K562 (cell line): ENCODE measurements around the gene NAALAD2. TPM values are rescaled to one million over a fixed set of nuclear protein-coding genes. Genes with fewer than 3 reads are reported as not detected.

Source experiments
- ATAC-seq: fragments of 200-7000 bp; cut with Tn5 transposase; 3 replicates; pipeline ENCODE4 v1.9.1; 2020; ENCODE audit warnings: moderate library complexity
- BruUV-seq: library from RNA; stranded (reverse); fragments of 400-500 nt; replicated peaks from 2 replicates; lab custom pipeline; 2021; lab: Mats Ljungman, UMichigan
- CTCF ChIA-PET: fragments of 300-600 bp; formaldehyde crosslinking; extraction: SDS; loops from one replicate; lab custom pipeline; 2021; ENCODE audit warnings: low intra/inter-chr PET ratio; lab: Yijun Ruan, JAX
- POLR2A ChIA-PET: fragments of 300-600, 350-650 bp; sonication (Branson Sonifier 250); formaldehyde crosslinking; extraction: SDS; loops from one replicate; lab custom pipeline; 2021; ENCODE audit warnings: antibody characterized with exemption, inconsistent platforms; lab: Yijun Ruan, JAX
- DNase-seq, 4 experiments: peaks; one replicate each; pipeline versions ENCODE4 v3.0.0 to v3.0.0-alpha.2; 2011 to 2018; ENCODE audit warnings: low spot score in 3 of 4, mixed read lengths in 3 of 4; ENCODE audit errors: extremely low read depth in 1 of 4
- FAIRE-seq: peaks from 2 replicates; lab custom pipeline; 2011; peaks lifted over from hg19 to GRCh38; lab: Jason Lieb, UNC
- H2AFZ ChIP-seq: 2 replicates; pipeline ENCODE4 v1.6.0; 2011; ENCODE audit warnings: low read depth, low read length, control low read depth, inconsistent platforms
- H3K27ac ChIP-seq: fragments of 200-600 bp; 3 replicates; pipeline ENCODE4 v1.8.0; 2011; ENCODE audit warnings: low read depth, mild to moderate bottlenecking, control low read depth, inconsistent platforms, low read length, moderate library complexity, mixed read lengths; ENCODE audit errors: extremely low read depth
- H3K27me3 ChIP-seq, 2 experiments: fragments of 300-600 bp in 1 of 2; 2 replicates in 1 of 2; 3 replicates in 1 of 2; pipeline versions ENCODE4 v1.6.0 to v1.8.0; 2011; ENCODE audit warnings: inconsistent platforms in 2 of 2, low read length in 2 of 2, mild to moderate bottlenecking in 1 of 2, mixed read lengths in 1 of 2, moderate library complexity in 1 of 2; ENCODE audit not compliant: control insufficient read depth in 2 of 2, insufficient read depth in 2 of 2
- H3K36me3 ChIP-seq: fragments of 300-600 bp; 3 replicates; pipeline ENCODE4 v1.8.0; 2011; ENCODE audit warnings: mild to moderate bottlenecking, low read length, inconsistent platforms; ENCODE audit not compliant: control insufficient read depth, insufficient read depth
- H3K4me1 ChIP-seq, 2 experiments: fragments of 200-600 bp in 1 of 2; replicated peaks in 1 of 2; 2 replicates in 1 of 2; 3 replicates in 1 of 2; pipeline versions ENCODE4 v1.5.1 to v1.8.0; 2011; ENCODE audit warnings: inconsistent platforms in 2 of 2, low read length in 2 of 2, mild to moderate bottlenecking in 1 of 2, mixed read lengths in 1 of 2, moderate library complexity in 1 of 2; ENCODE audit not compliant: control insufficient read depth in 2 of 2, insufficient read depth in 2 of 2
- H3K4me2 ChIP-seq: 2 replicates; pipeline ENCODE4 v1.6.1; 2011; ENCODE audit warnings: low read length, control low read depth, inconsistent platforms, mixed read lengths; ENCODE audit not compliant: insufficient read depth
- H3K4me3 ChIP-seq: fragments of 200-600 bp; sonication (generic), shearing (Covaris generic); 2 replicates; pipeline ENCODE4 v1.5.1; 2016; ENCODE audit warnings: control low read depth, inconsistent platforms
- H3K79me2 ChIP-seq: fragments of 200-600 bp; 3 replicates; pipeline ENCODE4 v1.8.0; 2011; ENCODE audit warnings: low read length, inconsistent platforms; ENCODE audit not compliant: control insufficient read depth, insufficient read depth
- H3K9ac ChIP-seq, 2 experiments: 2 replicates each; pipeline versions ENCODE4 v1.6.0 to v1.6.1; 2011; ENCODE audit warnings: low read depth in 2 of 2, low read length in 2 of 2, control low read depth in 1 of 2, inconsistent platforms in 1 of 2, mild to moderate bottlenecking in 1 of 2, mixed read lengths in 1 of 2; ENCODE audit not compliant: insufficient read depth in 1 of 2
- H3K9me1 ChIP-seq: one replicate; pipeline ENCODE4 v1.6.0; 2011; ENCODE audit warnings: inconsistent platforms, mild to moderate bottlenecking, low read length, moderate library complexity; ENCODE audit not compliant: control insufficient read depth, insufficient read depth
- H3K9me3 ChIP-seq: replicated peaks from 2 replicates; pipeline ENCODE4 v1.5.1; 2011; ENCODE audit warnings: low read depth, low read length, inconsistent platforms; ENCODE audit not compliant: control insufficient read depth, insufficient read depth
- H4K20me1 ChIP-seq: replicated peaks from 2 replicates; pipeline ENCODE4 v1.6.1; 2011; ENCODE audit warnings: low read length, inconsistent platforms, mixed read lengths; ENCODE audit not compliant: control insufficient read depth, insufficient read depth
- CHD4 ChIP-seq: fragments of 200-600 bp; sonication (generic); IDR thresholded peaks from 3 replicates; pipeline ENCODE4 v1.6.1; 2012; ENCODE audit warnings: low read depth, mild to moderate bottlenecking, mixed read lengths, low read length, inconsistent platforms; ENCODE audit not compliant: insufficient read depth, insufficient replicate concordance, poor library complexity, severe bottlenecking
- CTCFL ChIP-seq: IDR thresholded peaks from 2 replicates; pipeline ENCODE4 v1.6.1; 2011; ENCODE audit warnings: borderline replicate concordance, low read depth, mild to moderate bottlenecking, moderate library complexity, low read length; ENCODE audit not compliant: insufficient read depth, poor library complexity, severe bottlenecking
- DDX20 ChIP-seq: fragments of 450-650 bp; IDR thresholded peaks from 2 replicates; pipeline ENCODE4 v1.6.1; 2016; ENCODE audit warnings: missing genetic modification characterization, low read depth, mild to moderate bottlenecking, missing compliant biosample characterization, moderate library complexity
- E2F1 ChIP-seq: sonication (generic); formaldehyde crosslinking; IDR thresholded peaks from 2 replicates; pipeline ENCODE4 v1.8.1; 2023; ENCODE audit warnings: mild to moderate bottlenecking, missing genetic modification reagents, moderate library complexity
- FOSL1 ChIP-seq: fragments of 200-800 bp; sonication (Bioruptor generic); conservative IDR thresholded peaks from 2 replicates; pipeline ENCODE4 v1.6.1; 2016; ENCODE audit warnings: missing genetic modification characterization, missing compliant biosample characterization
- KDM5B ChIP-seq: fragments of 200-600 bp; sonication (generic); IDR thresholded peaks from 2 replicates; pipeline ENCODE4 v1.6.1; 2012; ENCODE audit warnings: low read depth, mild to moderate bottlenecking, moderate library complexity, low read length, control low read depth, inconsistent platforms; ENCODE audit not compliant: insufficient replicate concordance
- KLF13 ChIP-seq: fragments of 450-650 bp; IDR thresholded peaks from 2 replicates; pipeline ENCODE4 v1.6.1; 2016; ENCODE audit warnings: missing genetic modification characterization, low read depth, mild to moderate bottlenecking, missing compliant biosample characterization, moderate library complexity, borderline replicate concordance
- PHF21A ChIP-seq: fragments of 450-650 bp; IDR thresholded peaks from 2 replicates; pipeline ENCODE4 v1.6.1; 2017; ENCODE audit warnings: low read depth, borderline replicate concordance
- POLR2A ChIP-seq: fragments of 450-650 bp; conservative IDR thresholded peaks from 2 replicates; pipeline ENCODE4 v1.6.1; 2016
- SAFB ChIP-seq: fragments of 200-400 bp; formaldehyde crosslinking; IDR thresholded peaks from 2 replicates; pipeline ENCODE4 v1.6.1; 2017; ENCODE audit warnings: low read depth, low read length, borderline replicate concordance
- SMAD1 ChIP-seq: fragments of 150-350 bp; IDR thresholded peaks from 2 replicates; pipeline ENCODE4 v1.6.1; 2014; ENCODE audit warnings: low read length, low read depth; ENCODE audit not compliant: partially characterized antibody
- SREBF2 ChIP-seq: sonication (generic); formaldehyde crosslinking; IDR thresholded peaks from 2 replicates; pipeline ENCODE4 v1.4.0; 2020; ENCODE audit warnings: mild to moderate bottlenecking, missing genetic modification reagents
- ZNF589 ChIP-seq: fragments of 200-800 bp; sonication (Bioruptor generic); IDR thresholded peaks from 2 replicates; pipeline ENCODE4 v1.6.1; 2016; ENCODE audit warnings: low read depth, missing genetic modification characterization, missing compliant biosample characterization
- WGBS: fragments of 100-300 bp; shearing (Covaris generic); methylation state at CpG from one replicate; pipeline ENCODE4 v1.1.6; 2016; ENCODE audit warnings: low coverage, mixed read lengths; ENCODE audit not compliant: insufficient coverage; ENCODE audit errors: missing lambda C conversion rate; 5-methylcytosine and 5-hydroxymethylcytosine counted together
- in situ Hi-C: fragments of 300-500 bp; cut with MboI; formaldehyde crosslinking; loops from 4 replicates; pipeline ENCODE4 v1.15.0; 2018; ENCODE audit warnings: inconsistent platforms, mixed read lengths
- intact Hi-C: fragments of 100-400 bp; cut with micrococcal nuclease; formaldehyde crosslinking; loops from 2 replicates; pipeline ENCODE4 v1.14.2; 2022
- polyA plus RNA-seq, 8 experiments: library from polyadenylated mRNA; depleted of rRNA in 4 of 8; stranded (reverse) in 5 of 8; unstranded in 3 of 8; fragments of >200 nt; fragmentation: Nextera tagmentation in 2 of 8; fragmentation: Illumina TruSeq in 1 of 8; extraction: Ambion mirVana in 2 of 8; extraction: Trizol in 1 of 8; gene quantifications; 2 replicates each; pipeline versions ENCODE4 v1.2.1 to v1.2.3, GENCODE V29; 2011 to 2014; ENCODE audit warnings: inconsistent platforms in 1 of 8, missing spikeins in 1 of 8
- total RNA-seq, 7 experiments: library from RNA; depleted of rRNA in 6 of 7; stranded (reverse); fragments of >200 nt in 6 of 7; fragmentation: Illumina TruSeq in 2 of 7; extraction: Trizol in 2 of 7; gene quantifications; 2 replicates each; pipeline versions ENCODE4 v1.2.1 to v1.2.3, GENCODE V29; 2011 to 2021; ENCODE audit warnings: low replicate concordance in 1 of 7
- TF ChIP-seq, protein P1 (sequence below): sonication (generic); IDR thresholded peaks from 2 replicates; pipeline ENCODE4 v1.6.1; 2016

The NAALAD2 gene
- total and polyA plus RNA-seq, 9 of the 15 experiments (the other 6 are each of a cell fraction or from before 2014, with no cell fraction given), result 0.05 to 0.24 (median 0.12) TPM

DNA sequence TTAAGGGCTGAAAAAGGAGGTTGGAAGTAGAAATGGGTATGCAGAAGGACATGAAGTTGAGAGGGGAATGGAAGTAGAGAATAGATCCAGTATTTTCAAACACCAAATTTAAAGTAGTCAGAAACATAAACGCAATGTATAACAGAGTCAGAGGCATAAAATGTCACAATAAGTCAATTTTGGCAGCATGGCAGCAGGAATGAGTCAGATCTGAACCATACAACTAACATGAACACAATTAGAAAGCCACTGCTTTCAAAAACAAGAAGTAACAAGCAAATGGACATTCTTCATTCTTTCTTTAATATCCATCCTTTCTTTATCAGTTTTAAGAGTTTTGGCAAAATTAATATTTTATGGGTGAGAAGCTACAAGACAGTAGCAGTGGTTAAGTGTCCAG, 85.9 kb downstream of the NAALAD2 start (continued):
- peak; percentile 44 for TF ChIP-seq FOSL1 (tag)

GRCh38 chr11:90221803-90222458, 87.5 kb downstream of the NAALAD2 start:
- Histone ChIP-seq H3K79me2 (peaks cover 84% of the 10 kb centered on the region), H3K9me3 (no peaks in the 10 kb centered on the region), H3K9ac (peak overlapping the region; percentile 76 to 96), H2AFZ (peak overlapping the region; percentile 92), H4K20me1 (peaks cover 6% of the 10 kb centered on the region; the same call in 1 of the 2 replicates), H3K27ac (peak overlapping the region; percentile 83), H3K27me3 (no peaks in the 10 kb centered on the region), H3K36me3 (peaks cover 32% of the 10 kb centered on the region), H3K9me1 (no peaks in the 10 kb centered on the region), H3K4me3 (peak overlapping the region; percentile 89), H3K4me1 (peaks cover 5 to 9% of the 10 kb centered on the region in 2 experiments; a peak in 4 of 5 replicates), H3K4me2 (peak overlapping the region; percentile 97)
- DNase-seq (no peak), FAIRE-seq (no peak), ATAC-seq (peak; percentile 57)
- intact Hi-C loops (loop anchor here (2.0 kb wide), 1 partner anchor 19 kb away; no protein-coding TSS in a partner anchor), in situ Hi-C loops (no loop called here)
- no peak for TF ChIP-seq CHD4
- no peak for TF ChIP-seq ZNF589 (CRISPR knock-in tag)
- TF ChIP-seq CTCFL, result no peak
- TF ChIP-seq POLR2A, result no peak
- TF ChIP-seq, protein P1, sequence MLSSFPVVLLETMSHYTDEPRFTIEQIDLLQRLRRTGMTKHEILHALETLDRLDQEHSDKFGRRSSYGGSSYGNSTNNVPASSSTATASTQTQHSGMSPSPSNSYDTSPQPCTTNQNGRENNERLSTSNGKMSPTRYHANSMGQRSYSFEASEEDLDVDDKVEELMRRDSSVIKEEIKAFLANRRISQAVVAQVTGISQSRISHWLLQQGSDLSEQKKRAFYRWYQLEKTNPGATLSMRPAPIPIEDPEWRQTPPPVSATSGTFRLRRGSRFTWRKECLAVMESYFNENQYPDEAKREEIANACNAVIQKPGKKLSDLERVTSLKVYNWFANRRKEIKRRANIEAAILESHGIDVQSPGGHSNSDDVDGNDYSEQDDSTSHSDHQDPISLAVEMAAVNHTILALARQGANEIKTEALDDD, result peak; percentile 41; the same call in 1 of the 2 replicates
- TF ChIP-seq SAFB, result no peak
- TF ChIP-seq KDM5B, result peak; percentile 4
- no peak for TF ChIP-seq SREBF2 (CRISPR knock-in tag)
- no peak for TF ChIP-seq KLF13 (tag)
- no peak for TF ChIP-seq DDX20
- TF ChIP-seq SMAD1, result no peak
- TF ChIP-seq E2F1, result no peak
- no peak for TF ChIP-seq PHF21A
- CTCF ChIA-PET, result no interaction called here
- BruUV-seq, result no TSS peak
- WGBS, result 0% methylated on average over 16 of the region's 16 CpGs
- POLR2A ChIA-PET, result interaction anchor here (1.6 kb wide), 2 partner anchors 10 to 12 kb away, joined by 4 to 6 read pairs; no protein-coding TSS in a partner anchor
